Tibial nerve (tissue), 3 donors: ENCODE results near the gene CEP44.

Experiments
- POLR2A ChIP-seq, 2 donors: fragments of 450-650 bp; IDR thresholded peaks; one replicate each; pipeline ENCODE4 v1.6.1; 2017; ENCODE audit warnings: antibody characterized with exemption in 2 of 2, mild to moderate bottlenecking in 2 of 2, moderate library complexity in 2 of 2
- TF ChIP-seq, protein P1 (sequence below), 5 experiments: fragments of 200-600 bp in 3 of 5; fragments of 450-650 bp in 2 of 5; sonication (generic) in 3 of 5; IDR thresholded peaks; one replicate each; pipeline ENCODE4 v1.5.1; 2016 to 2019; ENCODE audit warnings: antibody characterized with exemption in 5 of 5, mild to moderate bottlenecking in 3 of 5, moderate library complexity in 2 of 5

DNA sequence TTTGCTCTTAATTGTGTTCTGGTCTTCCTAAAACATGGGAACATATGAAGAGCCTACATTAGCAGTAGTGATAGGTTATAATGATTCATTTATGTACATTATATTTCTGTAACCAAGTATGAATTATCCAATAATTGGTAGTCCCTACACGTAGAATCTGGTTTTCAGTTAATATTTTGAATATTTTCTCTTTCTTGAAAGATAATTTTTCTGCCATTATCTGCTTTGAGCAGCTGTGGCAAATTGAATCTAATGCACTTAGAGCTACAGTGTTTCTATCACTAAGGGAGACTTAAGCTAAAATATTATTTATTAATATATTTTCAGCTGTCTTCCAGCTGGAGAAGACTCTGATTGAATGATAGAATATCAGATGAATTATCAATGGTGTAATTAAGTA lies 21.0 kb downstream of the CEP44 start:
- no peak for TF ChIP-seq POLR2A (IDR thresholded peaks at IDR 0.05)
- TF ChIP-seq, protein P1, sequence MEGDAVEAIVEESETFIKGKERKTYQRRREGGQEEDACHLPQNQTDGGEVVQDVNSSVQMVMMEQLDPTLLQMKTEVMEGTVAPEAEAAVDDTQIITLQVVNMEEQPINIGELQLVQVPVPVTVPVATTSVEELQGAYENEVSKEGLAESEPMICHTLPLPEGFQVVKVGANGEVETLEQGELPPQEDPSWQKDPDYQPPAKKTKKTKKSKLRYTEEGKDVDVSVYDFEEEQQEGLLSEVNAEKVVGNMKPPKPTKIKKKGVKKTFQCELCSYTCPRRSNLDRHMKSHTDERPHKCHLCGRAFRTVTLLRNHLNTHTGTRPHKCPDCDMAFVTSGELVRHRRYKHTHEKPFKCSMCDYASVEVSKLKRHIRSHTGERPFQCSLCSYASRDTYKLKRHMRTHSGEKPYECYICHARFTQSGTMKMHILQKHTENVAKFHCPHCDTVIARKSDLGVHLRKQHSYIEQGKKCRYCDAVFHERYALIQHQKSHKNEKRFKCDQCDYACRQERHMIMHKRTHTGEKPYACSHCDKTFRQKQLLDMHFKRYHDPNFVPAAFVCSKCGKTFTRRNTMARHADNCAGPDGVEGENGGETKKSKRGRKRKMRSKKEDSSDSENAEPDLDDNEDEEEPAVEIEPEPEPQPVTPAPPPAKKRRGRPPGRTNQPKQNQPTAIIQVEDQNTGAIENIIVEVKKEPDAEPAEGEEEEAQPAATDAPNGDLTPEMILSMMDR (IDR thresholded peaks at IDR 0.05) = no peak
